Fibroblast of lung (primary cell): Measurements from ENCODE around the gene RAI1. TPM values are rescaled to one million over a fixed set of nuclear protein-coding genes. Genes with fewer than 3 reads are reported as not detected.

Experiments
- DNase-seq, 2 donors: peaks; one replicate each; pipeline versions ENCODE4 v3.0.0 to v3.0.0-alpha.2; 2010; ENCODE audit warnings: low read depth in 2 of 2
- H2AFZ ChIP-seq: 2 replicates; pipeline ENCODE4 v1.5.1; 2012; ENCODE audit warnings: low read length, control low read depth, inconsistent platforms
- H3K27ac ChIP-seq: 2 replicates; pipeline ENCODE4 v1.5.1; 2011; ENCODE audit warnings: low read length, control low read depth; ENCODE audit not compliant: insufficient read depth
- H3K27me3 ChIP-seq: 2 replicates; pipeline ENCODE4 v1.5.1; 2011; ENCODE audit warnings: mild to moderate bottlenecking, low read length; ENCODE audit not compliant: control insufficient read depth, insufficient read depth
- H3K36me3 ChIP-seq: 2 replicates; pipeline ENCODE4 v1.5.1; 2011; ENCODE audit warnings: low read length; ENCODE audit not compliant: control insufficient read depth, insufficient read depth
- H3K4me1 ChIP-seq: 2 replicates; pipeline ENCODE4 v1.5.1; 2011; ENCODE audit warnings: low read length; ENCODE audit not compliant: control insufficient read depth, insufficient read depth; ENCODE audit errors: extremely low read depth
- H3K4me2 ChIP-seq: 2 replicates; pipeline ENCODE4 v1.5.1; 2011; ENCODE audit warnings: low read length, control low read depth; ENCODE audit not compliant: insufficient read depth; ENCODE audit errors: extremely low read depth
- H3K4me3 ChIP-seq, 4 experiments: fragments of 200-600 bp in 1 of 4; sonication (generic) in 1 of 4; replicated peaks in 1 of 4; 2 replicates each; pipeline ENCODE4 v1.5.1; 2011 to 2016; ENCODE audit warnings: low read length in 4 of 4, low read depth in 3 of 4, mild to moderate bottlenecking in 3 of 4, control low read depth in 2 of 4, inconsistent platforms in 1 of 4, mixed read lengths in 1 of 4; ENCODE audit not compliant: insufficient read depth in 1 of 4; ENCODE audit errors: control extremely low read depth in 1 of 4
- H3K79me2 ChIP-seq: 2 replicates; pipeline ENCODE4 v1.5.1; 2012; ENCODE audit warnings: mild to moderate bottlenecking, low read length, inconsistent platforms; ENCODE audit not compliant: control insufficient read depth, insufficient read depth
- H3K9ac ChIP-seq: 2 replicates; pipeline ENCODE4 v1.5.1; 2011; ENCODE audit warnings: mild to moderate bottlenecking, low read length, control low read depth; ENCODE audit not compliant: insufficient read depth
- H3K9me3 ChIP-seq: 2 replicates; pipeline ENCODE4 v1.5.1; 2012; ENCODE audit warnings: low read depth, low read length; ENCODE audit not compliant: control insufficient read depth, insufficient read depth
- H4K20me1 ChIP-seq: 2 replicates; pipeline ENCODE4 v1.5.1; 2011; ENCODE audit warnings: low read length; ENCODE audit not compliant: control insufficient read depth, insufficient read depth; ENCODE audit errors: extremely low read depth
- CTCF ChIP-seq, 2 donors: IDR thresholded peaks in 1 of 2; conservative IDR thresholded peaks in 1 of 2; 1 replicate in 1 of 2; 2 replicates in 1 of 2; pipeline ENCODE4 v1.5.1; 2011 to 2012; ENCODE audit warnings: low read length in 2 of 2, control low read depth in 1 of 2, inconsistent platforms in 1 of 2, low read depth in 1 of 2, mild to moderate bottlenecking in 1 of 2
- EZH2 ChIP-seq: IDR thresholded peaks from 2 replicates; pipeline ENCODE4 v1.5.1; 2012; ENCODE audit warnings: low read length, control low read depth, mild to moderate bottlenecking; ENCODE audit errors: missing control alignments
- polyA plus RNA-seq, 2 donors: library from polyadenylated mRNA; depleted of rRNA in 1 of 2; stranded (reverse) in 1 of 2; unstranded in 1 of 2; fragments of >200 nt; gene quantifications; 2 replicates each; pipeline ENCODE4 v1.2.1, GENCODE V29; 2011 to 2012; ENCODE audit warnings: missing spikeins in 1 of 2
- total RNA-seq: library from RNA; depleted of rRNA; stranded (reverse); fragments of >200 nt; gene quantifications from 2 replicates; pipeline ENCODE4 v1.2.1, GENCODE V29; 2014

Gene RAI1
- total and polyA plus RNA-seq, 2 donors (not counting 1 experiment from before 2014, with no cell fraction given), result 2.1 to 6.6 TPM

DNA sequence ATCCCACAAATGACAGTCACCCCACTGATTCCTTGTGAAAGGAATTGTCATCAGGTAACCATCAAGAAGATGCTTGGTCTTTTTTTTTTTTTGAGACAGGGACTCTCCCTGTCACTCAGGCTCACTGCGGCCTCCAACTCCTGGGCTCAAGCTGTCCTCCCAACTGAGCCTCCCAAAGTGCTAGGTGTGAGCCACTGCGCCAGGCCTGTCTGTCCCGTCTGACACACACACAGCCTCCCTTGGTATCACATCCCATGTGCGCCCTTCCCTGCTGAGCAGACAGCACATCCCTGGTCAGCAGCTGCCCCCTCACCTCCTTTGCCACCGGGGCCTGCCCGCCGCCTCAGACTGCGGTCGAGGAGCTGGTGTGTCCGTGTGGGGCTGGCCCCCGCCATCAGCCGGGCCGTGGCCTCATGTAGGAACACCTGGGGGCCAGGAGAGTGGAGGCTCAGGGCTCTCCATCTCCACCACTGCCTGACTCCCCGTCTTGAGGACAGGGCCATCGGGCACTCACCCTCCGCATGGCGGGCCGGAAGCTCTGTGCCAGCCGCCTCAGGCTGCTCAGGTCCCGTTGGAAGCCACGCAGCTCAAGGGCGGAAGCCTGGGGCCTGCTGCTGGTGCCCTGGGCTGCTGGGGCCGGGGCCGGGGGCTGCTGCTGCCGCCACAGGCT, 131.9 kb downstream of the RAI1 start:
- Histone ChIP-seq H3K4me1 (peaks cover 8% of the 10 kb centered on the region), H4K20me1 (no peaks in the 10 kb centered on the region)
- TF ChIP-seq CTCF (conservative IDR thresholded peaks at IDR 0.05 in 1 of 2, IDR thresholded peaks at IDR 0.05 in 1 of 2; ENCODE audit: low read depth in 1 of 2, low read length in 2 of 2) (no peak), EZH2 (no peak)

DNA sequence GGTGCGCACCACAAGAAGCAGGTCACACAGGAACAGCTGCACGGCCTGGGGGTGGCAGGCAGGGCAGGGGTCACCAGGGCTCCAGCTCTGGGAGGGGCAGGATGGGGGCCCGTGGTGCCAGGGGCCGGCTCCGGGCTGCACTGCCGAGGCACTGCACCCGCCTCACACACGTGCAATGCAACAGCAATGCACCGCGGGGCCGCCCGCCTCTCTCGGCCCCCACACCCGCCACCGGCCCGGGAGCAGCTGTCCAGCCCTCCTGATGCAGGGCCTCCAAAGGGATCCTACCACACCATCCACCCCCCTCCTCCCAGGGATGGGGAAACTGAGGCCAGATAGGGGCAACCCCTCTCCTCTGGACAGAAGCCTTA, 132.5 kb downstream of the RAI1 start:
- Histone ChIP-seq H3K27ac (no peak overlapping the region), H3K9ac (no peak overlapping the region), H3K4me2 (no peak overlapping the region), H3K36me3 (peaks cover 43% of the 10 kb centered on the region), H3K79me2 (no peaks in the 10 kb centered on the region), H3K9me3 (no peaks in the 10 kb centered on the region), H3K4me1 (peaks cover 8% of the 10 kb centered on the region), H4K20me1 (no peaks in the 10 kb centered on the region), H2AFZ (no peak overlapping the region), H3K27me3 (no peaks in the 10 kb centered on the region), H3K4me3 (no peak overlapping the region)
- DNase-seq, result no peak
- no peak for TF ChIP-seq CTCF (conservative IDR thresholded peaks at IDR 0.05 in 1 of 2, IDR thresholded peaks at IDR 0.05 in 1 of 2; ENCODE audit: low read depth in 1 of 2, low read length in 2 of 2)
- no peak for TF ChIP-seq EZH2

More for the DNA sequence above, 131.9 kb downstream of the RAI1 start:
- H3K4me2 ChIP-seq, result no peak overlapping the region
- H3K27me3 ChIP-seq, result no peaks in the 10 kb centered on the region
- no peaks in the 10 kb centered on the region for H3K9me3 ChIP-seq
- no peak overlapping the region for H3K9ac ChIP-seq
- DNase-seq, result no peak
- no peak overlapping the region for H3K4me3 ChIP-seq
- no peaks in the 10 kb centered on the region for H3K79me2 ChIP-seq
- H2AFZ ChIP-seq, result no peak overlapping the region
- H3K36me3 ChIP-seq, result peaks cover 40% of the 10 kb centered on the region
- H3K27ac ChIP-seq, result no peak overlapping the region

DNA sequence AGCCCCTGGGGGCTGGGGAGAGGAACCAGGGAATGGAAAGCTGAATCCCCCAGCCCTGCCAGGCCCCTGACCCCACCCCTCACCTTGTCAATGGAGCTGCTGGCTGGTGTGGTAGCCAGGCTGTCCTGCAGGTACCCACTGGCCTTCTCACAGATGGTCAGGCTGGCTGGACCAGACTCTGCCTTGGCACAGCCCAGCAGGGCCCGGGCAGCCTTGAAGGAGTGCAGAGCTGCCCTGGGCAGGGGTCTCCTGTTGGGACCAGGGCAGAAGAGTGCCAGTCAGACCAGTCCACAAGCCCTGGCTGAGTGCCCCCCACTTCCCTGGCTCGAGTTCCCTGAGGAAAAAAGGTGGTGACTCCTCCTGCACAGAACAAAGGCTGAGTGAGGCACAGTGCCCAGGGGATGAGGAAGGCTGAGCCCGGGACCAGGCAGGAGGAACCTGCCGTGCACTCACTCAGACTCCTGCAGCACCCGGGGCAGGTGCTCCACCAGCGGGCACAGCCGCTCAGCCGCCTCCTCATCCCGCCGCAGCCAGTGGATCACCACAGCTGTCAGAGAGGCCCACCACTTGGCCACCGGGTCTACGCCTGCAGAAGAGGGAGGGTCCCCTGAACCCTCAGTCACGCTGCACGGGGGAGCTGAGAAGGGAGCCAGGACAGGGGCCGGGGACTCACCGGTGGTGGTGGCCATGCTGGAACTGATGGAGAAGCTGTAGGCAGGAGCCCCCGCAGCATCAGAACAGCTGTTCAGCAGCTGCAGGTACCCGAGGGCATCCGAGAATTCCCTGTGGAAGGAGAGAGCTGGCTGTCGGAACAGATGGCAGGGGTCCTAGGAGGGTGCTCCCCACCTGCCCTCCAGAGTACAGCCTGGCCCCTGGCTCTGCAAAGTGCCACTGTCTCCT, 133.2 kb downstream of the RAI1 start:
- no peak overlapping the region for H3K9ac ChIP-seq
- no peak overlapping the region for H3K27ac ChIP-seq
- H3K4me1 ChIP-seq, result peaks cover 10% of the 10 kb centered on the region
- H3K9me3 ChIP-seq, result no peaks in the 10 kb centered on the region
- H3K36me3 ChIP-seq, result peaks cover 50% of the 10 kb centered on the region
- H3K4me2 ChIP-seq, result no peak overlapping the region
- no peak overlapping the region for H2AFZ ChIP-seq
- H3K79me2 ChIP-seq, result peaks cover 3% of the 10 kb centered on the region
- no peak overlapping the region for H3K4me3 ChIP-seq
- TF ChIP-seq EZH2 (no peak), CTCF (conservative IDR thresholded peaks at IDR 0.05 in 1 of 2, IDR thresholded peaks at IDR 0.05 in 1 of 2; ENCODE audit: low read depth in 1 of 2, low read length in 2 of 2) (no peak)
- DNase-seq, result no peak
- no peaks in the 10 kb centered on the region for H3K27me3 ChIP-seq
- no peaks in the 10 kb centered on the region for H4K20me1 ChIP-seq
